Measurements from ENCODE around the gene PTPRG. TPM values are rescaled to one million over a fixed set of nuclear protein-coding genes. Genes with fewer than 3 reads are reported as not detected.

PTPRG gene
- total RNA-seq, 1 donor from 2014 or later, result 11.1 TPM

- no peak for TF ChIP-seq CTCF (IDR thresholded peaks at IDR 0.05; ENCODE audit: insufficient read depth, low read length, severe bottlenecking)
- no peak overlapping the region for H3K4me3 ChIP-seq (ENCODE audit: low read depth, low read length)
- H3K27me3 ChIP-seq (ENCODE audit: control insufficient read depth, insufficient read depth, low read length), result no peaks in the 10 kb centered on the region
- H3K36me3 ChIP-seq (ENCODE audit: control insufficient read depth, insufficient read depth, low read length), result no peaks in the 10 kb centered on the region
- no peak for DNase-seq (ENCODE audit: low read depth)
- FAIRE-seq, result peak; percentile 50
Observed at GRCh38 chr3:61612211-61613194, 51.1 kb downstream of the PTPRG start.

GRCh38 chr3:61613666-61614065 lies 52.3 kb downstream of the PTPRG start:
- FAIRE-seq, result no peak

GRCh38 chr3:61615643-61616042 lies 54.3 kb downstream of the PTPRG start:
- FAIRE-seq (no peak), DNase-seq (ENCODE audit: low read depth) (no peak)
- no peak for TF ChIP-seq CTCF (IDR thresholded peaks at IDR 0.05; ENCODE audit: insufficient read depth, low read length, severe bottlenecking)
- no peaks in the 10 kb centered on the region for H3K27me3 ChIP-seq (ENCODE audit: control insufficient read depth, insufficient read depth, low read length)
- peaks cover 1% of the 10 kb centered on the region for H3K36me3 ChIP-seq (ENCODE audit: control insufficient read depth, insufficient read depth, low read length)
- no peak overlapping the region for H3K4me3 ChIP-seq (ENCODE audit: low read depth, low read length)

More at GRCh38 chr3:61613666-61614065, 52.3 kb downstream of the PTPRG start:
- Histone ChIP-seq H3K27me3 (ENCODE audit: control insufficient read depth, insufficient read depth, low read length) (no peaks in the 10 kb centered on the region), H3K4me3 (ENCODE audit: low read depth, low read length) (no peak overlapping the region), H3K36me3 (ENCODE audit: control insufficient read depth, insufficient read depth, low read length) (no peaks in the 10 kb centered on the region)
- TF ChIP-seq CTCF (IDR thresholded peaks at IDR 0.05; ENCODE audit: insufficient read depth, low read length, severe bottlenecking), result no peak
- DNase-seq (ENCODE audit: low read depth), result no peak

DNA sequence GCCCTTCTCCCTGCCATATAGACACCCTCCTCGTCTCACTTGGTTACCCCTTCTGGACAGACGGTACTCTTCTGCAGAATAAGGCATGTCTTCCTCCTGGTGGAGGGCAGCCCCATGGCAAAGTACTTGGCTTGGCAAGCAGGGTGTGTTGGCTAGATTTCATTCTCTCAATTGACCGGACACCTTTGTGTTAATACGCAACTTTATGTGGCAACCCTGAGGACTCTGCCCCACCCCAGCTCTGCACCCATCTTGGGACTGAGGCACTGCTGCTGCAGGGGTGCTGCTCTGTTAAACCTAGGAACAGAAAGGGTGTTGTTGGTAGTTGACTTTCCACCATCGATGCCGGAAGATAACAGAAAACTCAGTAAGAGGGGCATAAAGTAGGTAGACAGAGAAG lies 55.2 kb downstream of the PTPRG start:
- Histone ChIP-seq H3K27me3 (ENCODE audit: control insufficient read depth, insufficient read depth, low read length) (no peaks in the 10 kb centered on the region), H3K4me3 (ENCODE audit: low read depth, low read length) (no peak overlapping the region), H3K36me3 (ENCODE audit: control insufficient read depth, insufficient read depth, low read length) (peaks cover 1% of the 10 kb centered on the region)
- no peak for FAIRE-seq
- DNase-seq (ENCODE audit: low read depth), result no peak
- TF ChIP-seq CTCF (IDR thresholded peaks at IDR 0.05; ENCODE audit: insufficient read depth, low read length, severe bottlenecking), result no peak

GRCh38 chr3:61617041-61617440 lies 55.7 kb downstream of the PTPRG start:
- no peak overlapping the region for H3K4me3 ChIP-seq (ENCODE audit: low read depth, low read length)
- no peak for FAIRE-seq
- no peak for DNase-seq (ENCODE audit: low read depth)
- H3K27me3 ChIP-seq (ENCODE audit: control insufficient read depth, insufficient read depth, low read length), result no peaks in the 10 kb centered on the region
- peaks cover 1% of the 10 kb centered on the region for H3K36me3 ChIP-seq (ENCODE audit: control insufficient read depth, insufficient read depth, low read length)
- TF ChIP-seq CTCF (IDR thresholded peaks at IDR 0.05; ENCODE audit: insufficient read depth, low read length, severe bottlenecking), result no peak
